AG20443 (cell line): ENCODE data around the gene LCP1.
"Not testable (repeated sequence)": the region's sequence is repeated elsewhere in the genome, so short reads cannot be mapped to it uniquely, and the experiment has no call there.

Experiments used
- DNase-seq: peaks from one replicate; pipeline ENCODE4 v3.0.0; 2012; ENCODE audit warnings: low spot score, mixed read lengths

The LCP1 gene

GRCh38 chr13:46181840-46182490 is at the start of gene LCP1:
LCP1 (minus strand) TSS chr13:46182177; CDS start chr13:46159662, 22,515 bp downstream.
- no peak for DNase-seq

- no peak for DNase-seq
Observed at GRCh38 chr13:46229251-46229650, 47.3 kb upstream of the LCP1 start.

- not testable (repeated sequence) for DNase-seq
Observed at GRCh38 chr13:46220234-46220633, 38.3 kb upstream of the LCP1 start.

- not testable (repeated sequence) for DNase-seq
Observed at GRCh38 chr13:46214741-46215140, 32.8 kb upstream of the LCP1 start.

- DNase-seq, result no peak
Observed at GRCh38 chr13:46213242-46213641, 31.3 kb upstream of the LCP1 start.

- peak; percentile 85 for DNase-seq
Observed at GRCh38 chr13:46211483-46212351, 29.7 kb upstream of the LCP1 start, which contains the start of gene LRRC63. LRRC63 (plus strand) TSS chr13:46211928; CDS start chr13:46213035, 1,107 bp downstream.

GRCh38 chr13:46211116-46211482 is 29.1 kb upstream of the LCP1 start:
- no peak for DNase-seq

GRCh38 chr13:46210362-46211083 is 28.5 kb upstream of the LCP1 start:
- DNase-seq, result no peak

- DNase-seq, result no peak
Observed at GRCh38 chr13:46207828-46208227, 25.9 kb upstream of the LCP1 start.

GRCh38 chr13:46206143-46206542 is 24.2 kb upstream of the LCP1 start:
- DNase-seq, result no peak

- DNase-seq, result no peak
Observed at GRCh38 chr13:46202966-46203365, 21.0 kb upstream of the LCP1 start.

GRCh38 chr13:46202188-46202795 is 20.3 kb upstream of the LCP1 start:
- no peak for DNase-seq

GRCh38 chr13:46198696-46199193 is 16.8 kb upstream of the LCP1 start:
- no peak for DNase-seq

GRCh38 chr13:46197299-46198048 is 15.5 kb upstream of the LCP1 start:
- peak; percentile 16 for DNase-seq

GRCh38 chr13:46195016-46195415 is 13.0 kb upstream of the LCP1 start:
- no peak for DNase-seq

GRCh38 chr13:46192412-46192811 is 10.4 kb upstream of the LCP1 start:
- no peak for DNase-seq

- DNase-seq, result no peak
Observed at GRCh38 chr13:46185634-46186033, 3.7 kb upstream of the LCP1 start.

- no peak for DNase-seq
Observed at GRCh38 chr13:46184277-46184699, 2.3 kb upstream of the LCP1 start.

GRCh38 chr13:46183018-46183946 is 1.3 kb upstream of the LCP1 start:
- DNase-seq, result no peak

- no peak for DNase-seq
Observed at GRCh38 chr13:46182491-46182877, 507 bp upstream of the LCP1 start.
